Ramos (cell line): ENCODE data around the gene NAPSA.
"Not testable (repeated sequence)": the region's sequence is repeated elsewhere in the genome, so short reads cannot be mapped to it uniquely, and the experiment has no call there.

Experiments
- in situ Hi-C: fragments of 300-500 bp; cut with MboI; formaldehyde crosslinking; loops from one replicate; pipeline ENCODE4 v1.14.3; 2022; ENCODE audit warnings: low sequenced_read_pairs; ENCODE audit not compliant: unreplicated experiment

Gene NAPSA

DNA sequence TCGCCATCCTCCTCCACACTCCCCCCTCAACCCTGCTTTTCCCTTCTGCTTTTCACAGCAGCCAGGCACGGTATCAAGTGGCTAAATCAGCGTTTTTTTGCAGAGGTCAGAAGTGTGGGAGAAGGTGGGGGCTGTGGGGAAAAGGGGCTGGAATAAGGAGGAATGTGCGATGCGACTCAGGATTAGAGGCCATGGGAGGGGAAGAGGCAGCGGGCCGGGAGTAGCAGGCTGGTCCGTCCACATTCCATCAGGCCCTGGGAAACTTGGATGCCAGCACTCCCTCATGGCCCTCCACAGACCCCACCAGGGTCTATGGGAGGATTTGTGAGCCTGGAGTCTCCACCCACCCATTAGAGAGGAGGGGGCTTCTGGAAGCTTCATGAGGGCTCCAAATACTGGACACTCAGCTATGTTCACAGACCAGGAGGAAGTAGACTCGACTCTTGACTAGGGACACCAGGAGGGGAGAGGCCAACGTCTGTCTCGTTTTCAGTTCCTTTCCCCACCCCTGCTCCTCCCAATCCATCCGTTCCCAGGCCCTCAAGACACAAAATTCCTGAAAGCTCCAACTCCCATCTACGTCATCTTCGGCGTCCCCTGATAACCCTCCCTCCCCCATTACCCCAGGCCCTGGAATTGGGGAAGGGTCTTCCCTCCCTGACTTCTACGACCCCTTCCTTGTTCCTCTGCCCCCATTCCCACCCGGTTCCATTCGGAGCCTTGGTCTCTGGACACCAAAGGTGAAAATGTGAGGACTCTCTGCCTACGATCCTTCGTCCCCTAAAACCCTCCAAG, 33.0 kb downstream of the NAPSA start:
- in situ Hi-C loops, result no loop called here

DNA sequence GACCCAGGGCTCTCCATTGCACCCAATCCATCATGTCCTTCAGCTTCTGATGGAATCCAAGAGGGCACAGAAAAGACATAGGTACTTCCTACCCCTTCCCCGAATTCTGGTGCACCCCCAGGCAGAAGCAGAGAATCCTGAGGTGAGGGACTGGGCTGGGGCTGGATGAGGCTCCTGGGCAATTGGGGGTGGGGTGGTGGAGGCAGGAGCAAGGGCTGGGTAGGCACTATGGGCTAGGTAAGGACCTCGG, 33.5 kb downstream of the NAPSA start:
- in situ Hi-C loops, result no loop called here

DNA sequence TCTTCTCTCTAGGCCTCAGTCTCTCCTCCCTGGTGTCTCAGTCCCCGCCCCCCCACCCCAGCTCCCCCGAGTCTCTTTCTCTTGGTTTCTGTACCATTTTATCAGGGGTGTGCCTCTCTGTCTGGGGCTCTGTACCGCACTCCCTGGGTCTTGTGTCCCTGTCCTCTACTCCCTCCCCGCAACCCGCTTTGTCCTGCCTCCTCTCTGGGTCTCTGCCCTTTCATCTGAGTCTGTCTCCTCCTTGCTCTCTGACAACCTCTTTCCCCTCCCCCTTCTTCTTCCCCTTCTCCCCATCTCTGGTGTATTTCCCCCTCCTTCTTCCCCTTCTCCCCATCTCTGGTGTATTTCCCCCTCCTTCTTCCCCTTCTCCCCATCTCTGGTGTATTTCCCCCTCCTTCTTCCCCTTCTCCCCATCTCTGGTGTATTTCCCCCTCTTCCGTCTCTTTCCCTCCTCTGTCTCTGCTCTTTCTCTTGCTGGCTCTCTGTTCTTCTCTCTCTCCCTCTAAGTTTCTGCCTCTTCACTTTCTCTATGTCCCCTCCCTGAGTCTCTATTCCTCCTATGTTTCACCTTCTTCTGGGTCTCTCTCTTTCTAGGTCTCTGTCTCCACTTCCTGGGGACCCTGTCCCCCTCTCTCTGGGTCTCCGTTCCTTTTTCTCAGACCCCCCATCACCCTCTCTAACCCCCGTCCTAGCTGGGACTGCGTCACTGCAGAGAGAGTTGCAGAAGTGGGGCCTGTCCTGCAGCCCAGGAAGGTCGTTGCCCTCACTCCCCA, 34.0 kb downstream of the NAPSA start:
- in situ Hi-C loops, result no loop called here

DNA sequence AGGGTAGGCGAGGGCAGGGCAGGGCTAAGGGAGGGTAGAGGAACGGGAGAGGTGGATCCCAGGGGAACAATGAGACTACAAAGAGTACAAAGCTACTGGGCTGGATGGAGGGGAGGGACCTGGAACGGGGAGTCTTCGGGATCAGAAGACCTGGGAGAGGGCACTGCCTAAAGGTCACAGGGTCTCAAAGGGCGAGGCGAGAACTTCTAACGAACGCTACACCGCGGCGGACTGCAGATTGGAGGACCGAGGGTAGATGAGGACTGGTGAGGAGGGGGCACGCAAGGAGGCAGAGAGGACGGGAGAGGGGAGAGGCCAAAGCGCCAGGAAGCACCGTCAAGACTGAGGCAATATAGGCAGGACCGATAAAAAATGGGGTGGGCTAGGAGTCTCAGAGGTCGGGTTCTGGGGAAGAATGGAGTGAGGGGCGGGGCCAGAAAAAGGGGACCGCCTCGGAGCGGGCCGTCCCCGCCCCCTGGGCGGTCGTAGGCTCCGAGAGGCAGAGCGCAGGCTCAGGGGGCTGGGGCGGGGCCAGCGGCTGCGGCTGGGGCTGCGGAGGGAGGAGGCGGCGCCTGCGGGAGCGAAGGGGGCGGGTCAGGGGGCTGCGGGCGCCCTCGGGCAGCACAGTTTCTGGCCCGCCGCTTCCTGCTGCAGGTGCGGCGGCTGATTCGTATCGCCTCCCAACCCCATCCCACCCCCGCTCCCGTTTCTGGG, 34.9 kb downstream of the NAPSA start:
- in situ Hi-C loops, result no loop called here

DNA sequence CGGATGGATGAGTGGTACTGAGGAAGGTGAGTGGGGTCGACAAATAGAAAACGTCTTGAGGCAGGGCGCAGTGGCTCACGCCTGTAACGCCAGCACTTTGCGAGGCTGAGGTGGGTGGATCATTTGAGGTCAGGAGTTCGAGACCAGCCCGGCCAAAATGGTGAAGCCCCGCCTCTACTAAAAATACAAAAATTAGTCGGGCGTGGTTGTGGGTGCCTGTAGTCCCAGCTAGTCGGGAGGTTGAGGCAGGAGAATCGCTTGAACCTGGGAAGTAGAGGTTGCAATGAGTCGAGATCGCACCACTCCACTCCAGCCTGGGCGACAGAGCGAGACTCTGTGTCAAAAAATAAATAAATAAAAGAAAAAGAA, 35.5 kb downstream of the NAPSA start:
- in situ Hi-C loops, result not testable (repeated sequence)

DNA sequence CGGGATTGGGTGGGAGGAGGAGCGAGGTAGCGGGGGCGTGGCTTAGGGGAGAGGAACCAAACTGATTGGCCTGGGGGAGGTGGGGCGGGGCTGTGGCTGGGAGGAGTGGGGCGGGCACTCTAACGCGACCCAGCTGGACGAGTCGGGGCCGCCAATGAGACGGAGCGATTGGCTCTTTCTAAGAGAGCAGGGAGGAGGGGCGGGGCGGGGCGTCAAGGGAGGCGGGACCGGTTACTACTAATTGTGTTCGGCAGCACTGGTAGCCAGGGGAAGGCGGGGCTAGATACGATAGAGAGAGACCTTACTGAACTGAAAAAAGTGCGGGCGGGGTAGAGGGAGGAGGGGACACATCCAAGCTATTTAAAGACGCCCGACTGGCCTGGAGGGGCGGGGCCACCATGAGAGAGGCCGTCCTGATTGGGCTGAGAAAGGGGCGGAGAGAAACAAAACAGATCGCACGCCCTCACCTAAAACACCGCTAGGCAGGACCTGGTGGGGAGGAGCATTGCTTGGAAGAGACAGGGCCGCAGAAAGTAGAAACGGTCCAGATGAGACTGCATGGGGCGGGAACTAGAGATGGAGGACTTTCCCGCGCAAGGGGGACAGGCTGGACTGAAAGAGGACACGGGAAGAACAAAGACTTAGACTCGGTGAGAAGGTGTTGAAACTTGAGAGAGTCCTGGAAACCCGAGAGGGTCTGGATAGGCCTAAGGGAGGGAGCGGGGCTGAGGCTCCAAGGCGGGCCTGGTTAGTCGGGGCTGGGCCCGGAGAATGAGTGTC, 36.1 kb downstream of the NAPSA start, which contains the start of gene KCNC3:
TSS of gene KCNC3 (minus strand) at position 232 of the 780 bp plus-strand sequence. CDS start 295 bp downstream, outside the sequence.
- in situ Hi-C loops, result no loop called here

DNA sequence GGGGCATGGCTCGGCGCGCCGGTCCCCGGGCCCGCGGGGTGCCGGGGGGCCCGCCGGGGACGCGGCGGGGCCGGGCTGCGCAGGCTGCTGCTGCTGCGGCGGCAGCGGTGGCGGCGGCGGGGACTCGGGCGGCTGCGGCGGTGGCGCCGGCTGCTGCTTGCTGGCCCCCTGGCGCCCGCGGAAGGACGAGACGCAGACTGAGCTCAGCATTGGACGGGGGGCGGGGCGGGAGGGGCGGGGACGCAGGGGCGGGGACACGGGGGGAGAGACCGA, 36.6 kb downstream of the NAPSA start:
- in situ Hi-C loops, result no loop called here

DNA sequence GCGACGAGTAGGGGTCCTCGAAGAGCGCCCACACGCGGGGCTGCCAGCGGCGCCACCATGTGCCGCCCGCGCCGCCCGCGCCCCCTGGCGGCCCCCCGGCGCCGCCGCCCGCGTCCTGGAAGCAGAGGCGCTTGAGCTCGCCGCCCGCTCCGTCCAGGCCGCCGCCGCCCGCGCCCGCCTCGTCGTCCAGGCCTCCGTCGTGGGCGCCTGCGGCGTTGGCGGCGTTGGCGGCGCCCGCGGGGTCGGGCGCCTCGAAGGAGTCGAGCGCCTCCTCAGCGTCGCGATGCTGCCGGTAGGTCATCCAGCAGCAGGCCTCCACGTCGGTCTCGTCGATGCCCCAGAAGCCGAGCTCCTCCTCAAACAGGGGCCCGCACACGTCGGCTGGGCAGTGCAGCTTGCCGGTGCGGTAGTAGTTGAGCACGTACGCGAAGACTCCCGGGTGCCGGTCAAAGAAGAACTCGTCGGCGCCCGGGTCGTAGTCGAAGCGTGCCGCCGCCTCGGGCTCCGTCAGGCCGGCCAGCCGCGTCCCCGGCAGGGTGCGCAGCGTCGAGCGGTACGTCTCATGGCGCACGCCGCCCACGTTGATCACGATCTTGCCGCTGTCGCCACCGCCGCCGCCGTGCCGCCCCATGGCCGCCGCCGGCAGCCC, 37.1 kb downstream of the NAPSA start:
- in situ Hi-C loops, result no loop called here

DNA sequence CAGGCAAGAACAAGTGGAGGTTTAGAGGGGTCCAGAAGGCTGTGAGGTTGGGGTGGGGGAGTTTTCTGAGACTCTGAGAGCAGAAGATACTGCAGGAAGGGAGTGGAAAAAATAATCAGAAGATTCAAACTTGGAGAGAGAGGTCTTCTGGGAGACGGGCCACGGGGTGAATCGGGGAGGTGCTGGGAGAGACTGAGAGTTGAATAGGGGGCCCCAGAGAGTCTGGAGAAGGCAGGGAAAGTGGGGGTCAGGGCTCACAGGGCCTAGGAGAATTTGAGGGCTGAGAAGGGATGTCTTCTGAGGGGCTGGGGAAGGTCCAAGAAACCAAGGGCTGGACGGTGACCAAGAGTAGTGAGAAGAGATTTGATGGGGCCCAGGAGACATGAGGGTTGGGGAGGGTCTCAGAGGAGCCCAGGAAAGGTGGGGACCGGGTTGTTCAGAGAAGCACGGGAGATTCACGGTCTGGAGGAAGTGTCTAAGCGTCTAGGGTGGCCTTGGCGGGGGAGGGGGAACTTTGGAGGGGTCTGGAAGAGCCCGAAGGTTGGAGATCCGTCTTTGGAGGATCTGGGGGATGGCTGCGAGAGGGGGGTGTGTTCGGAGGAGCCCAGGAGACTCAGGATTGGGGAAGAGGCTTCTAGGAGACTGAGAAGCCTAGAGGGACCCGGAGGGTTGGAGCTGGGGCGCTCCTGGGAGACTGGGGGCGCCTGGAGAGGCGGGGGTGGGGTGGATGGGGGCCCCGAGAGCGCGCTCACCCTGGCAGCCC, 37.8 kb downstream of the NAPSA start:
- in situ Hi-C loops, result no loop called here

DNA sequence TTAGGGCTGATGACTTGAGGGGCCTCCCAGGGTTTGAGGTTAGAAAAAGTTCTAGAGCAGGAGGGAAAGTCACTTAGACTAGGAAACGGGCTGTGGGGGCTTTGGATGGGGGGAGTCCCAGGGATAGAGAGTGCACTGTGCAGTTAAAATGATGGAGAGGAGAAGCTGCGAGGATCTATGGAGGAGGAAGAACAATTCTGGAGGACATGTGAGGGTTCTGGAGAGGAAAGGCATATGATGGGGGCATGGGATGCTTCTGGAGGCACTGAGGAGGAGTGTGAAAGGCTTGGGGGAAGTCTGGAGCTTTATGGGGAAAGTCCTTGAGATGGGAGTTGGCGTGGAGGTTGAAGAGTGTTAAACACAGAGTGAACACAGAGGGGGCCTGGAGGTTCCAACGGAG, 38.4 kb downstream of the NAPSA start:
- in situ Hi-C loops, result no loop called here

DNA sequence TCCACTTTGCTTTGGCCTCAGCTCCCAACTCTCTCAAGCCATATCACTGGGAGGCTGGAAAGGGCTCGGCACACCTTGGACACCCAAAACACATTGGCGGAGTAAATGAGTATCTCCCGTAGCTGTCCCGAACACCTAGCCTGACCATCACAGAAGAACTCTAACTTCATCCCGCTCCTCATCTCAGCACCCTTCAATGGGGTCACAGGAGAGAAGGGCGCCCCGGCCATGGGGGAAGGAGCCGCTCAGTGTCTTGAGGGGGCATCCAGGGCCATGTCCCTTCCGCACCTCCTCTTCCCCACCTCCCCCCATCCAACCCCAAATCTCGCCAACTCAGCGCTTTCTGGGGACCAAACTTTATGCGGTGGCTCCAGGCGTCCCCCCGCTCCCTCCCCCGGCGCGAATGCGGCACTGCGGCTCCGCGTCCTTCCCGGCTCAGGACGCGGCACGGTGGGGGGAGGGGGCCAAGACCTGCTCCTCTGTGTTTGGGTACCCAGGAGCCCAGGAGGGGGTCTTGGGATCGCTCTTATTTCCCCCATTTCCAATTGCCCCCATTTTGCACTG, 39.3 kb downstream of the NAPSA start:
- in situ Hi-C loops, result no loop called here

DNA sequence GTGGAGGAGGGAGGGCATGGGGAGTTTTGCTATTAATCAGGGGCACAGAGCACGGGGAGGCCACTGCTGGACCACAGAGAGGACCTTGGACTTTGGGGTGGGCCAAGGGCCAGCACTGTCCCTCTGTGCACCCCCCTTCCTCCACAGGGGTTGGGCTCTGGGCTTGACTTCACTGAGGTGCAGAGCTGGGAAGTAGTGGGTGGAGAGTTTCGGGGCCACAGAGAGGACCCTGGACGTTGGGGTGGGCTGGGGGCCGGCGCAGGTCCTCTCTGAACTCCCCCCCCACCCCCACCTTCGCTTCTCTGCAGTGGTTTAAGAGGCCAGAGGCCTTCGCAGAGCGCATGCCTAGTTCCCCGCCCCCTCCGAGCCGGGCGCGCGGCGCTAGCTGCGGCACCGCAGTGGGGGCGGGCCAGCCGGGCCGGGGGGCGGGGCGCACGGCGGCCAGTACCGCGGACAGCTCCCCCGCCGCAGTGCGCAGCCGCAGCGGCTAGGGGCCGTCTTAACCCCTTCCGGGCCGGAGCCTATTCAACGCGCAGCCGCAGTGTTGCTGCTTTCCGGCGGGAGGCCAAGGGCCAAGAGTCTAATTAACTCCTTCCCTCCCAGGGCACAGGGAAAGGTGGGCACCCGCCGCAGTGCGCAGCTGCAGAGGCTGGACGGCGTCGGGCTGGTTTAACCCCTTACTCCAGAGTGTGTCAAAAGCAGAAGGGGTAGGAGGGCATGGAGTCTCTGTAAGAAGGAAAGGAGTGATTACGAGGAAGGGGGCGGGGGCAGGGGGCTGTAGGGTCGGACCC, 39.9 kb downstream of the NAPSA start:
- in situ Hi-C loops, result no loop called here

DNA sequence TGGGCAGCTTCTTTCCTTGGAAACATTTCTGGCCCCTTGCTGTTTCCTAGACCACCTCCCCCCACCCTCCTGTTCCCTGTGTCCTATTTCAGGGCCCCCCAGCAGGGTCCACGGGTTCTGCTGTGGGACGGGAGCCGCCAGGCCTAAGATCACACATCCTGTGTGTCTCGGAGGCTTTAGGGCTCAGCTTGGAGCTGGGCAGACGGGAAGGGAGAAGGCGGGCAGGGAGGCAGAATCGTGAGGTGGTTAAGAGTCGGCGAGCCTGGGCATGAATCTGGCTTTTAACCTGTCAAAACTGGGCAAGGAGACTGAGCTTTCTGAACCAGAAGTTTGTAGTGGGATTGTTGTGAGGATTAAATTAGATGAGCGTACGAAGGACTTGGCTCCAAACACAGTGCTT, 41.1 kb downstream of the NAPSA start:
- in situ Hi-C loops, result no loop called here

DNA sequence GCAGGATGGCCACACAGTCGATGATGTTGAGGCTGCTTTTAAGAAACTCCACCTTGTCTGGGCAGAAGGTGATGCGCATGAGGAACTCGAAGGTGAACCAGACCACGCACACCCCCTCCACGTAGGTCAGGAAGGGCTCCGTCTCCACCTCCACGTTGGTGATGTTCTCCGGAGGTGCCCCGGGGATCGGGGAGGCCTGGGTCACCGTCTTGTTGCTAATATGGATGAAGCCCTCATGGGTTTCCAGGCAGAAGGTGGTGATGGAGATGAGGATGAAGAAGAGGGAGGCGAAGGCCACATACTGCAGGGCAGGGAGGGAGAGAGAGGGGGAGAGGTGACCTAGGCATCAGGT, 41.7 kb downstream of the NAPSA start:
- in situ Hi-C loops, result no loop called here

DNA sequence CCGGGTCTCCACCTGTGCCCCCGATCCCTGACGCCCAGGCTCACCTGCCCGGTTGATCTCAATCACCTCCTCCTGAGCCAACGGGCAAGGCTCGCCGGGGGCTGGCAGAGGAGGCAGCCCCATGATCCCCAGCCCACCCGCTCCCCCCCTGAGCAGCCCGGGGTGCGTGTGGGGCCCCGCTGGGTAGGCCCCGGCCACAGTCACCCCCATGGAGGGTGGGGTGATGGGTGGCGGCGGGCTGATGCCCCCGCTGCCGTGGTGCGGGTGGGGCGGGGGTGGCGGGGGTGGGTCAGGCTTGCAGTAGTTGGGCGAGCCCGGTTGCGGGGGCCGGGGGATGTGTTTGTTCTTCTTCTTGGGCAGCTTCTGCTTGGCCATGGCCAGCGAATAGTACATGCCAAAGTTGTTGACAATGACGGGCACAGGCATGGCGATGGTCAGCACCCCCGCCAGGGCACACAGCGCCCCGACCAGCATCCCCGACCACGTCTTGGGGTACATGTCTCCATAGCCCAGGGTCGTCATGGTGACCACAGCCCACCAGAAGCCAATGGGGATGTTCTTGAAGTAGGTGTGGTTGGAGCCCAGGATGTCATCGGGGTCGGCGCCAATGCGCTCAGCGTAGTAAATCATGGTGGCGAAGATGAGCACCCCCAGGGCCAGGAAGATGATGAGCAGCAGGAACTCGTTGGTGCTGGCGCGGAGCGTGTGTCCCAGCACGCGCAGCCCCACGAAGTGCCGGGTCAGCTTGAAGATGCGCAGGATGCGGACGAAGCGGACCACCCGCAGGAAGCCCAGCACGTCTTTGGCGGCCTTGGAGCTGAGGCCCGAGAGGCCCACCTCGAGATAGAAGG, 42.3 kb downstream of the NAPSA start:
- in situ Hi-C loops, result no loop called here

DNA sequence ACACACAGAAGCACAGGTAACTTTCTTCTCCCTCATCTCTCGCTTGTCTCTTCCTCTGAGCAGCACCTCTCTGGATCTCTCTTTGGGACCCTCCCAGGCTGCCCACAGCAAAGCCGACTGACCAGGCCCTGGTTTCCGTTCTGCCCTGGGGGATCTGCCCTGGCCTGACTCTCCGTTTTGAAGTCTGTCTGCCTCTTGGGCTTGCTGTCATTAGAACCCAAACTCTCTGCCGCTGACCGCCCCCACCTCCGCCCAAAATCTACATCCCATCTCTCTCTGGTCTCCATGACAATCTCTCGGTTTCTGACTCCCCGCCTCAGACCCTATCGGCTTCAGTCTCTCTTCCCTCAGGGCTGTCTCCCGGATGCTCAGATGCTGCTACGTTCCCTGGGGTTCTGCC, 43.2 kb downstream of the NAPSA start:
- in situ Hi-C loops, result no loop called here

DNA sequence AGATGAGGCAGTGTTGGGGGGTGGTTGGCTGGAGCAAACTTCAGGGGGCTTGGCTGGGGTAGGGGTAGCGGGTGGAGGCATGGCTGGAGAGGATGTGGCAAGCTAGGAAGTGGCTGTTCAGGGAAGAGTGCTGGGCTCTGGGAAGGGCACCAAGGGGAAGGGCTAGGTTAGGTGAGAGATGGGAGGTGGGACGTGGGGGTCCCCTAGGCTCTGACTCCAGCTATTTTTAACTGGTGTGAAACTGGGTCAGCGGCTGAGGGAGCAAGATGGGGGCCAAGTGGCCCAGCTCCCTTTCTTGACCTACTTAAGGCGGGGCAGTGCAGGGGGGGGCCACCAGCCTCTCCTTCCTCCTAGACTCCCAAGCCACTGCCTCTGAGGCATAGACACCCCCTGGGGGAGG, 43.6 kb downstream of the NAPSA start:
- in situ Hi-C loops, result no loop called here

DNA sequence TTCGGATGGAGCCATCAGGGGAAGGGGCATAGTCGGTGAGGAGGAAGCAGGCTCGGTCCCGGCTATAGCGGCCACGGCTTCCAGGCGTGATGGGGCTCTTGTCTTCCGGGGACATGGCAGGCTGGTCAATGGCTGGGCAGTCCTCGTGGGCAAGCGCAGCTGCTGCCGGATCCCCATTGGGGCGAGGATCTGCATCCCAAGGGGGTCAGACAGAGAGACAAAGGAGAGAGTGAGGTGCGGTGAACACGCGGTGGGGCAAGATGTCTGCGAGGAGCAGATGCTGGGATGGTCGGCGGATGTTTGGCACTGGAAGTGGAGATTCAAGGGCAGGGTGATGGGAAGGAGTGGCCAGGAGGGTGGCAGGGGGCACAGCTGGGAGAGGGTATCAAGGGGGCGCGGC, 44.8 kb downstream of the NAPSA start:
- in situ Hi-C loops, result no loop called here
